Activated CD4-positive, alpha-beta T cell treated with anti-CD3 and anti-CD28 coated beads, Interleukin-2, amount 50 U/mL, for 16 hours (primary cell): ENCODE measurements around the gene ARVCF.

Experiments
- DNase-seq: peaks from one replicate; pipeline ENCODE4 v3.0.0-alpha.2; 2020

The ARVCF gene, protein sequence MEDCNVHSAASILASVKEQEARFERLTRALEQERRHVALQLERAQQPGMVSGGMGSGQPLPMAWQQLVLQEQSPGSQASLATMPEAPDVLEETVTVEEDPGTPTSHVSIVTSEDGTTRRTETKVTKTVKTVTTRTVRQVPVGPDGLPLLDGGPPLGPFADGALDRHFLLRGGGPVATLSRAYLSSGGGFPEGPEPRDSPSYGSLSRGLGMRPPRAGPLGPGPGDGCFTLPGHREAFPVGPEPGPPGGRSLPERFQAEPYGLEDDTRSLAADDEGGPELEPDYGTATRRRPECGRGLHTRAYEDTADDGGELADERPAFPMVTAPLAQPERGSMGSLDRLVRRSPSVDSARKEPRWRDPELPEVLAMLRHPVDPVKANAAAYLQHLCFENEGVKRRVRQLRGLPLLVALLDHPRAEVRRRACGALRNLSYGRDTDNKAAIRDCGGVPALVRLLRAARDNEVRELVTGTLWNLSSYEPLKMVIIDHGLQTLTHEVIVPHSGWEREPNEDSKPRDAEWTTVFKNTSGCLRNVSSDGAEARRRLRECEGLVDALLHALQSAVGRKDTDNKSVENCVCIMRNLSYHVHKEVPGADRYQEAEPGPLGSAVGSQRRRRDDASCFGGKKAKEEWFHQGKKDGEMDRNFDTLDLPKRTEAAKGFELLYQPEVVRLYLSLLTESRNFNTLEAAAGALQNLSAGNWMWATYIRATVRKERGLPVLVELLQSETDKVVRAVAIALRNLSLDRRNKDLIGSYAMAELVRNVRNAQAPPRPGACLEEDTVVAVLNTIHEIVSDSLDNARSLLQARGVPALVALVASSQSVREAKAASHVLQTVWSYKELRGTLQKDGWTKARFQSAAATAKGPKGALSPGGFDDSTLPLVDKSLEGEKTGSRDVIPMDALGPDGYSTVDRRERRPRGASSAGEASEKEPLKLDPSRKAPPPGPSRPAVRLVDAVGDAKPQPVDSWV

DNA sequence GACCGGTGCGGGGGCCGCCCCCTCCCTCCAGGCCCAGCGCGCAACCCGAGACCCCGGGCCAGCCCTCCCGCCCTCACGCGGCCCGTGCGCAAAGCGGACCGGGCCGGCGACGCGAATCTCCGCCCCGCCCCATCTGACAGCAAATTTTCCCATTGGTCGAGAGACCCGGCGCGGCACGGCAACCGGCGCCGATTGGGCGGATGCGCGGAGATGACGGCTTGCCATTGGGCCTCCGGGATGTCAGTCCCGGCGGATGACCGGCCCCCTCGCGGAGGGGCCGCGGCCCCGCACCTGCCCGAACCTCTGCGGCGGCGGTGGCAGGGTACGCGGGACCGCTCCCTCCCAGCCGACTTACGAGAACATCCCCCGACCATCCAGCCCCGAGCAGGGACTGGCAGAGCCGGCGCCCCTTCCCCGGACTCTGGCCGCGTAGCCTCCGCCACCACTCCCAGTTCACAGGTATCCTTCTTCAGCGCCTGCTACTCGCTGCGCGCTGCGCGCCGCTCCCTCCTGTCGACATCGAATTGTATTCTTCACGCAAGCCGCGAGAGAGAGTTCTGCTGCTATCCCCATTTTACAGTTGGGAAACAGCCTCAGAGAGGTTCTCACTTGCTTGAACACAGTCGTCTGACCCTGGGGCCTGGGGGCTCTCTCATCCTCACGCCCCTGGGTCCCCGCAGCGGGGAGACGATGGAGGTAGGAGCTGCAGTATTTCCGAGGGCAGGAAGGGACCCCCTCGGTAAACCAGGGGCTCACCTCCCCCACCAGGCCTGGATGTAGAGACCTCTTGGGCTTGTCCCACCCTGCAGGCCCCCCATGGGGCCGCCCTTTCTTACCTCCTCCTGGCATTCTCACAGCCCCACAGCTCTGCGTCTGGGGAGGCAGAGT, at the start of gene ARVCF:
Gene ARVCF, minus strand, starts transcription at position 90 of the 888 bp plus-strand sequence. CDS start 26,029 bp downstream, outside the sequence.
- DNase-seq, result peak; percentile 91

- no peak for DNase-seq
Measured at GRCh38 chr22:20065896-20066616, 49.4 kb upstream of the ARVCF start.

- no peak for DNase-seq
Measured at GRCh38 chr22:20064545-20065262, 48.1 kb upstream of the ARVCF start.

GRCh38 chr22:20064140-20064480, 47.5 kb upstream of the ARVCF start:
- no peak for DNase-seq

GRCh38 chr22:20063271-20064139, 46.9 kb upstream of the ARVCF start:
- no peak for DNase-seq

DNA sequence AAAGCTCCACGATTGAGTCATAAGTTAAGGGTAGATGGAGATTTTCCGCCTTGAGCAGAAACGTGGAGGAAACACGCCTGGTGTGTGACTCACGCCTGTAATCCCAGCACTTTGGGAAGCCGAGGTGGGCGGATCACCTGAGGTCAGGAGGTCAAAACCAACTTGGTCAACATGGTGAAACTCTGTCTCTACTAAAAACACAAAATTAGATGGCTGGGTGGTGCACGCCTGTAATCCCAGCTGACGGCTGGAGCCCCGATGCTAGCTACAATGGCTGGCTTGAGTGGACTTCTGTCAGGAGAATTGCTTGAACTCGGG, 46.1 kb upstream of the ARVCF start:
- no peak for DNase-seq

DNA sequence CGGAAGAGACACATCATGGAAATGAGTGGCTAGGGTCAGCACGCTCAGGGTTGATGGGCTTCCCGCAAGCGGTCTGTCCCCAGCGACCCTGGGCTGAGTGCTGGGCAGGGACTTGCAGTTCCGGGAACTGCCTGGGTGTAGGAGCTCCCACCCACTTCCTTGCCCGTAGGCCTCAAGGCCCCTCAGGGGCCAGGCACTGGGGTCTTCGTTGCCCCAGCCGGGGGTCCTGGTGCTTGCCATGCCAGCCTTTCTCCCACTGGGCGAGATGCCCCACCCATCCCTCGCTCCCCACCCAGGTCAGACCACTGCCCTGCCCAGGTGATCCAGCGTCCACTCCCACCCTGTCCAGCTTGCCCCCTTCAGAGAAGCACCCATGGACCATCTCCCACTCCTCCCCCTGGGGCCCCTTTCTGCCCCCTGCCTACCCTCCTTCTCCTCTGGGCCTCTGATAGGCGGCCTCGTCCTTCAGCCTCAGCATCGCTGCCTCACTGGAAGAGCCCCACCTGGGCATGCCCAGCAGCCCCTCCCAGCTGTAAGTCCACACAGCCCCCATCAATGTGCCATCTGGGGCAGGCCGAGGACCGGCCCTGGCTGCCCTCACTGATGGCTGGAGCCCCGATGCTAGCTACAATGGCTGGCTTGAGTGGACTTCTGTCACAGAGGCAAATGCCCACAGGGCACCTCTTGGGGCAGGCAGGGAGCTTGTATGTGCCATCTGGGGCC, 45.6 kb upstream of the ARVCF start:
- DNase-seq, result no peak

DNA sequence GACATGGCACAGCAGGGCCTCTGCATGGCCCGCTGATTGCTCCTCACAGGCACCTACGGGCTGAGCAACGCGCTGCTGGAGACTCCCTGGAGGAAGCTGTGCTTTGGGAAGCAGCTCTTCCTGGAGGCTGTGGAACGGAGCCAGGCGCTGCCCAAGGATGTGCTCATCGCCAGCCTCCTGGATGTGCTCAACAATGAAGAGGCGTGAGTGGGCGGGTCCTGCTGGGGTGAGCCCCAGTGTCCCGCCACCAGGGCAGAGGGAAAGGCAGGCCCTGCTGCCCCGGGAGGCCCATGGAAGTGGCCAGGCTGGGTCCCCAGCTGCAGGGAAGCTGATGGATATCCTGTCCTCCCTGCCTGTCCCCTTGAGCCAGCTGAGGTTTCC, 44.8 kb upstream of the ARVCF start:
- DNase-seq, result no peak

GRCh38 chr22:20060700-20061480, 44.3 kb upstream of the ARVCF start:
- no peak for DNase-seq

DNA sequence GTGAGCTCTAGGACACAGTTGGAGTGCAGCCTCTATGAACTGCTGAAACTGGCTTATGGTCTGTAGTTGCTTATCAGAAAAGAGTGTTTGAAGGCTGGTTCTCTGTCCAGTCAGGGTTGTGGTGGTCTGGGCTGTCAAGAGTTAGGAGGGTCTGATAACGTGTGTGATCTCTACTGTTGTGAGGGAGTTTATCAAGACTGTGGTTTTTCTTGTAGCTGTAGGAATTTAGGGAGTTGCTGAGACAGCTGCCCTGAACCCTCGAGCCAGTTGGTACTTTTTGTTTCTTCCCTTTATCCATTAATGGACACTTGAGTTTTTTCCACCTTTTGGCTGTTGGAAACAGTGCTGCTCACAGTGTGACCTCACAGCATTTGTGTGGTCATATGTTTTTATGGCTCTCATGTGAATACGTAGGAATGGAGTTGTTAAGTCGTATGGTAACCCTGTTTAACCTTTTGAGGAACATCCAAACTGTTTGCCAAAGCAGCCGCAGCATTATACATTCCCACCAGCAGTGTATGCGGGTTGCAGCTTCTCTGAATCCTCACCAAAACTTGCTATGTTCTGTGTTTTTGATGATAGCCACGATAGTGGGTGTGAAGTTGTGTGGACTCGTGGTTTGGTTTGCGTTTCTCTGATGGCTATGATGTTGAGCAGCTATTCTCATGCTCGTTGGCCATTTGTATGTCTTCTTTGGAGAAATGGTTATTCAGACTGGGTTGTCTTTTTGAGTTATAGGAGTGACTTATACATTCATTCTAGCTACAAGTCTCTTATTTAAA, 42.6 kb upstream of the ARVCF start:
- no peak for DNase-seq

GRCh38 chr22:20057596-20058268, 41.1 kb upstream of the ARVCF start:
- no peak for DNase-seq

DNA sequence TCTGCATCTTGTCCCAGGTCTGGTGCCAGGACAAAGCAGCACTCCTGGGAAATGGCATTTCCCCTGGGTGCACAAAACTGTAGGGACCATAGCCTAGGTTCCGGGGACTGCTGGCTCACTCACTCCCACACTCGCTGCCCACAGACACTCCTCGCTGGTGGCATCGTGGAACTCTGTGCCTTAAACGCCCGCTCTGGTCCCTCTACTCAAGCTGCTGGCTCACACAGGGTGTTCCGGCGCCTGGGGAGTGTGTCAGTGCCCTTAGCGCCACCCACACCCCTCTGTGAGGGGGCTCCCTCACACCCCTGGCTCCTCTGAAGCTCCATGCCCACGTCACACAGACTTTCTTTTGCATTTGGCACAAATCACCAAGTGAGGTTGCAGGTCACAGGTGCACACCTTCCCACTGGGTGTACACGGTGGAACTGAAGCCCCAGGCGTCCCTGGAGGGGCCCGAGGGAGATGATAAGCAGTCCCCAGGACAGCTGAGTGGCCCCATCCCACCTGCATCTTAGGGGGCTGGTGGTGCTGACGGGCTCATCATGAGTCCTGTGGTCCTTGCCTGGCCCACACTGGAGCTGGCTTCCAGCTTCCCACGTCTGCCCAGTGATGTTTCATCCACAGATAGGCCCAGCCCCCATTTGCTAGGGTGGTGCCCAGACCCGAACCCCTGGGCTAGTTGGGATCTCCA, 40.2 kb upstream of the ARVCF start:
- no peak for DNase-seq

GRCh38 chr22:20056161-20056560, 39.5 kb upstream of the ARVCF start:
- no peak for DNase-seq

DNA sequence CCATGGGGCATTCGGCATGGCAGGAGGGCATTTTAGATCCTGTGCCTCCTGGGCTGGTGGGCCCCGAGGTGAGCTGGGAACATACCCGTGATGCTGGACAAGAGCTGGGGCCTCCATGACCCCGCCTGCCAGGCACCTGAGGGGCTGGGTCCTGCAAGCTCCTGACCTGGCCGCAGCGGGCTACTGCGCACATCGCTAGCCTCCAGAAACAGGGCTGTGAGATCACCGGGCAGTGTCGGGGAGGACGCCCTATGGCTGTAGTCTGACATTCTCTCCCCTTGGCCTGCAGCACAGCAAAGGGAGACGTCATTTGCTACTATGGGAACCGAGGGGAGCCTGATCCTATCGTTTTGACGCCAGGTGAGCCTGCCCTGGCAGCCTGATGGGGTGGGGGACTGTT, 39.0 kb upstream of the ARVCF start:
- no peak for DNase-seq

GRCh38 chr22:20055144-20055543, 38.5 kb upstream of the ARVCF start:
- no peak for DNase-seq

GRCh38 chr22:20054485-20054884, 37.9 kb upstream of the ARVCF start:
- no peak for DNase-seq

GRCh38 chr22:20054034-20054427, 37.4 kb upstream of the ARVCF start:
- no peak for DNase-seq
